ENCODE measurements around the gene SUPT3H.

DNA sequence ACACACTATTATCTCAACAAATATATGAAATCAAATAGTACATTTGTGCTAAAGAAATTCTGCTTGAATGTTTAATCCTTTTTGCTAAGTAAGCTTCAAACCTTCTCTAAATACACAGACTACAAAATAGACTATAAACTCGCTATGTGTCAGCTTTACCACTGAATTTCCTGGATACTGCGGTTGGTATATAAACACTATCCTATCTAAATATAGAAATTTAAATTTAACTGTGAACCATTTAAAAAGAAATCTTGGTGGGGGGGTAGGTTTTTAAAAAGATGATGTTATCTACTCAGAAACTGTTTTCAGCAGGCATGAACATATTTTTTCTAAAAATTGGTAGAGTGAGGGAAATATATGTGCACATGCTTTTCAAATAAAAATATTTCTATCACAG lies 356.1 kb downstream of the SUPT3H start:
- TF ChIP-seq, protein P1, sequence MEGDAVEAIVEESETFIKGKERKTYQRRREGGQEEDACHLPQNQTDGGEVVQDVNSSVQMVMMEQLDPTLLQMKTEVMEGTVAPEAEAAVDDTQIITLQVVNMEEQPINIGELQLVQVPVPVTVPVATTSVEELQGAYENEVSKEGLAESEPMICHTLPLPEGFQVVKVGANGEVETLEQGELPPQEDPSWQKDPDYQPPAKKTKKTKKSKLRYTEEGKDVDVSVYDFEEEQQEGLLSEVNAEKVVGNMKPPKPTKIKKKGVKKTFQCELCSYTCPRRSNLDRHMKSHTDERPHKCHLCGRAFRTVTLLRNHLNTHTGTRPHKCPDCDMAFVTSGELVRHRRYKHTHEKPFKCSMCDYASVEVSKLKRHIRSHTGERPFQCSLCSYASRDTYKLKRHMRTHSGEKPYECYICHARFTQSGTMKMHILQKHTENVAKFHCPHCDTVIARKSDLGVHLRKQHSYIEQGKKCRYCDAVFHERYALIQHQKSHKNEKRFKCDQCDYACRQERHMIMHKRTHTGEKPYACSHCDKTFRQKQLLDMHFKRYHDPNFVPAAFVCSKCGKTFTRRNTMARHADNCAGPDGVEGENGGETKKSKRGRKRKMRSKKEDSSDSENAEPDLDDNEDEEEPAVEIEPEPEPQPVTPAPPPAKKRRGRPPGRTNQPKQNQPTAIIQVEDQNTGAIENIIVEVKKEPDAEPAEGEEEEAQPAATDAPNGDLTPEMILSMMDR (IDR thresholded peaks at IDR 0.05) = no peak
- TF ChIP-seq POLR2AphosphoS5 (IDR thresholded peaks at IDR 0.05) = no peak
- TF ChIP-seq POLR2A (IDR thresholded peaks at IDR 0.05) = no peak
- TF ChIP-seq EP300 (IDR thresholded peaks at IDR 0.05) = no peak
